Measurements from ENCODE around the gene MSI2. TPM values are rescaled to one million over a fixed set of nuclear protein-coding genes. Genes with fewer than 3 reads are reported as not detected.
A peak's percentile ranks its signal among the peaks of the same experiment; 100 is the strongest.

The MSI2 gene
- total RNA-seq, 1 experiment from 2014 or later: 29.5 TPM

DNA sequence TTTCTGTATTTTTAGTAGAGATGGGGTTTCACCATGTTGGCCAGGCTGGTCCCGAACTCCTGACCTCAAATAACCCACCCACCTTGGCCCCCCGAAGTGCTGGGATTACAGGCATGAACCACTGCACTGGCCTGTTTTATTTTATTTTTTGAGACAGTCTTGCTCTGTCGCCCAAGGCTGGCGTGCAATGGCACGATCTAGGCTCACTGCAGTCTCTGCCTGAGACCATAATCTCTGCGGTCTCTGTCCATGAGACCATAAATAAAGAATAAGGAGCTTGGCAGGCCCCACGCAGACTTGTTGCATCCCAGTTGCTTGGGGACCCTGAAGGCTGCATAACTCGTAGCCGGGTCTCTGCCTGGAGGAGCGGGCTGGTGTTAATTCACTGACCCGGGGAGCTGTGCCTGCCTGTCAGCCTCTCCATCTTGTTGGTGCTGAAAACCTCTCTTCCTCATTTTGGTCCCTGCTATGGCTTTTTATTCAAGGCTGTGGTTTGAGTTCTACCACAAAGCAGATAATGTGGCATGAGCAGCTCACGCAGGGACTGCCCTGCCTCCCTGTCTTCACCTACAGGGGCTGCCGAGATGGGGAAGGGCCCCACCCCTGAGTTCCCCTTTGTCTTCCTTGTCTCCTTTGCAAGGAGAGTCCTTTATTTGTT lies 82.1 kb downstream of the MSI2 start:
- DNase-seq (ENCODE audit: extremely low read depth, low read depth): no peak

DNA sequence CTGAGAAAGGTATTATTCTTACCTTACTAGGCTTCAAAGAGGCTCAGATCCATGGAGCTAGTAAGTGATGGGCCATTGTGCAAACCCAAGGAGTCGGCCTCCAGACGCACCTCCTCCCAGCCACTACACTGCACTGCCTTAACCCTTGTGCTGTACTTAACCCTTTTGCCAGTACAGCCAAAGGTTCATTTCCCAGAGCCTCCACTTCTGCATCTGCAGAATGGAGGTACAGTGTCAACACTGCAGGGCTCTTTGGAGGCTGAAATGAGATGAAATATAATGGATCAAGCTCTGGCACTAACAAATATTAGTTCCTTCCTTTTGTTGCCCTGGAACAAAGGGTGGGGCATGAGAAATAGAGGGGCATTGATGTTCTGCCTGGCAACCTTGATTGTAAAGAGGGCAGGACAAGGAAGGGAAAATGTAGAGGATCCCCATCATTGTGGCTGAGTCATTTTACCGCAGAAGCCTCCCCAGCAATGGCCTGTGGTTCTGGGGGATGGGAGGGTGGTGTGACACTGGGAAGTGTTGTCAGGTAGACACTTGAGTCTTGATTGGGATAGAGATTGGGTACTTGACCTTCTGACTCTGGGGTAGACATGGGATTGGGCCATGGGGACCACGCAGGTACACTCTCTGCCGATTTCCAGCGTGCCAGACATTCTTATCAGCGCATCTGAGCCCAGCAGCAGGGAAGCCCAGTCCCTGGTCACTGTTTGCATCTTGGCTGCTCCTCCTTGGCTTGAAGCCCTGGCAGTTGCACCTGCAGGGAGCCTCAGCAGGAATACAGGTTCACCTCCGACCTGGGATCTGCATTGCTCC lies 84.0 kb downstream of the MSI2 start:
- DNase-seq (ENCODE audit: extremely low read depth, low read depth): no peak

DNA sequence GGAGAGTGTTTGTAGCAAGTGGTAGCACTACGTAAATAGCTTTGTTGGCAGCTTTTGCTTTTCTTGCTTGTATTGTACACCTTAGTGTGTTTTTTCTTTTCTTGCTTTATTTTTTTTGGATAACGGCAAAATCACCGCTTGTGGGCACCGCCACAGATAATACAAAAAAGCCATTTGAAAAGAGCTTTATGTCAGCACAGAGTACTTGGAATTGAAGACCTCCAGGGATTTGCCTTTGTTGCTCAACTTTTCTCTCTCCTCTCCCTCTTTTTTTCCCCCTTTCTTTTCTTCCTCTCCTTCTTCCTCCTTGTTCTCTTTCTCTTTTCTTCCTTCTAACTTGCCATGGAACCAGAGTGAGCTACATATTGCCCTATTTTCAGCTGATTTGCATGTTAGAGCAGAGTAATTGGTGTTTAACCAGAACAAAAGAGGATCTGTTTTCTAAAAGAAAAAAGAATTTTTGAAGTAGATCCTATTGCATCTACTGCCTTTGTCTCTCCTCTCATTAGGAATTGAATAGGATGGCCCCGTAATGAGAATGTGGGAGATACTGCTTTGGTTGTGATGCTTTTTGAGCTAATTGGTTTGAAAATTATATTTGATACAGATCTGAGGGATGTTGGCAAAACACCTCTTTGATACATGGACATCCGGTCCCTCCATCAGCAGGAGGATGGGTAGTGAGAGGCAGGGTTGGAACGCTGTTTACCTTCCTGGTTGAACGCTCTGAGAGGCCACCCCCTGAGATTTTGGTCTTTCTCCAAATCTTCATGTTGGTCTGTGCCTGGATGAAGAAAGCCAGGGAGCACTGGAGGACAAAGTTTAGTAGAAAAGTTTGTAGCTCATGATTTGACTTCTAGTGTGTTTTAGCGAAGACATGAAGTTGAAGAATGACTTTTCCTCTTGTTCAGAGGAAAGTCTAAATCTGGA lies 85.6 kb downstream of the MSI2 start:
- no peak for DNase-seq (ENCODE audit: extremely low read depth, low read depth)

DNA sequence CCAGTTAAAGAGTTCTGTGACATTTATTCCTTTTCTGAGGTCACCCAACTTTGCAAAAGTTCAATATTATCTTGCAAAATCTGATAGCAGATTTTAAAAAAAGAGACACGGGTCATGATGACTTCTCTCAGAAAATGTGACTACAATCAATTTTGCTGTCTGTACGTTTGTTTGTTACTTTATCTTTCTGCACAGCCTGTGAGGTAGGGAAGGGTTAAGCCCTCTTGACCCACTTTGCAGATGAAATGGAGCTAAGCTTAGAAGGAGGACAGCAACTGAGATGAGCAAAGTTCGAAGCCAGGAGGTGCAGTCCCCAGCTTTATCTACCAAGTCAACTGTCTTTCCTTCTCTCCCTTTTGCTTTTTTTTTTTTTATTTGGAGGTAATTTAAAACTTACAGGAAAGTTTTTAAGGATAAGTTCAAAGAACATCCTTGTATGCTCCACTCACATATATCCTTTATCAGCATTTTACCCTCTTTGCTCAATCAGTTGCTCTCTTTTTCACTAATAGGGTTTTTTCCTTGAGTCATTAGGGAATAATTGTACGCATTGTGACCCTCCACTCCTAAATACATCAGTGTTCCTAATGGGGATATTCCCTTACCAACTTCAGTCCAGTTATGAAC lies 86.8 kb downstream of the MSI2 start:
- no peak for DNase-seq (ENCODE audit: extremely low read depth, low read depth)

DNA sequence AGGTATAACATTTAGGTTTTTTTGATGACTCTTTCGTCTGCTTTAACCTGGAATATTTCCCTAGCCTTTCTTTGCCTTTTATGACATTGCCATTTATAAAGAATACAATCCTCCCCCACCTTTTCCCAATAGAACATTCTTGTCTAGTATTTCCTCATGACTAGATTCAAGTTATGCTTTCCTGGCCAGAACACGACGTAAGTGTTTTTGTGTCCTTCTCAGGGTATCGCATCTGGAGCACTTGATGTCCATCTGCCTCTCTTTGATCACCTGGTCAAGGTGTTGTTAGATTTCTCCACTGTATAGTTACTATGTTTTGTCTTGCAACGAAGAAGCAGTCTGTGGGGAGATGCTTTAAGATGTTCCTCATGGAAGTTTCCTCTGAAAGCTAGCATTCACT lies 87.4 kb downstream of the MSI2 start:
- no peak for DNase-seq (ENCODE audit: extremely low read depth, low read depth)

DNA sequence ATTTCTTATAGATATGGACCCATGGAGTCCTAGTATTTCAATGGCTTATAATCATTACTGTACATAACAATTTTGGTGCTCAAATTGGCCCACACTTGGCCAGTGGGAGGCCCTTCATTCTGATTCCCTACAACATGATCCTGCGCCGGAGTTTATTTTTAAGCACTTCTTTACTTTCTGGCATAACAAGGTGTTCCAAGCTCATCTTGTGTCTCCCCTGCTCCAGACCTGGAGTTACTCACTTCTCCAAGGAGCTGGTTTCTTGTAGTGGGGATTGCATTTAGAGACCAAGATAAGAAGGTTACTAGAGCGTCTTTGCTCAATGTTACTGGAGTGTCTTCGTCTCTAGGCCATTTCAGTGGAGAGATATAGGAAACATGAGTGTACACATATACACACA lies 87.9 kb downstream of the MSI2 start:
- no peak for DNase-seq (ENCODE audit: extremely low read depth, low read depth)

DNA sequence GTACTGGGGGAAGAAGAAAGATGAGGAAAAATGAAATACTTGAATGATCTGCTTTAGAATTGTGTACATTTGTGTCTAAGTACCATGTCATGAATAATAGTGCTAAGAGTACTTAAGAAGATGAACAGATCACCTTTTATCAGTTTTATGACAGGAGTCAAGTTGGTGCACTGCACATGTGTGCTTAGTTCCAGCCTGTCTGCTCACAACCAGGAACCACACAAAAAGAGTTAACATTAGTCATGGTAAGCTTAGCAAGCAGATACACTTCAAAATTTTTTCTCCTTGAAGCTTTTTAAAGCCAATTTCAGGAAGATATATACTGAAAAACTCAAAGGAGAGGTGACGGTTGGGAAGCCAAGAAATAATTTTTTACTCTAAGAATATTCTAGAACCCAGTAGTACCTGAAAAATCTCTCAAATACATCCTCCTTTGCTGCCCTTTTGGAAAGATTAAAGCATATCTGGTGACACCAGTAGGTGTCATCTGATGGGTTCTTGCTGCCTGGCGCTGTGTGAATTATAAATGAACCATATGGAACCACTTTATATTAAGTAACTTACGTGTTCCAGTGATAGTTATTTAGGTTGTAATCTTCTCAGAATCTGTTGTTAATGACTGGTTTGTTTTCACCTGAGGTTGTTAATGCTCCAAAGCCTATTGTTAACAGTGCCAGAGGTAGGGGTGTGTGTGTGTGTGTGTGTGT lies 93.4 kb downstream of the MSI2 start:
- DNase-seq (ENCODE audit: extremely low read depth, low read depth): no peak

DNA sequence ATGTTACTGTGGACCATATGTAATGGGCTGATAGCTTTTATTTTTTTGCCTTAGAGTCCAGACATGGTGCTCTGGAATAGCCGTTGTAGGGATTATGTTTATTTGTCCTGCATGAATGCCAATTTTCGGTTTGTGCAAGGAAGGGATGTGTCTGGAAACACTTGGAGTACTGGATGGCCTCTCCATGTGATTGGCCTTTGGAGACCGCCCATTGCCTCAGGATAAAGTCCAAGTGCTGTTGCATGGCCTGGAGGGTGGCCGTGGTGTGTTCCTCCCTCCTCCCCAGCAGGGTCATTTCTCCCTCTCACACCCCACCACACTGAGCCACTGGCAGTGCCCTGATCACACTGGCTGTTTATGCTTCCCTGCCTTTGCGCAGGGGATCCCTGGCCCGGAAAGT lies 93.9 kb downstream of the MSI2 start:
- DNase-seq (ENCODE audit: extremely low read depth, low read depth): no peak

DNA sequence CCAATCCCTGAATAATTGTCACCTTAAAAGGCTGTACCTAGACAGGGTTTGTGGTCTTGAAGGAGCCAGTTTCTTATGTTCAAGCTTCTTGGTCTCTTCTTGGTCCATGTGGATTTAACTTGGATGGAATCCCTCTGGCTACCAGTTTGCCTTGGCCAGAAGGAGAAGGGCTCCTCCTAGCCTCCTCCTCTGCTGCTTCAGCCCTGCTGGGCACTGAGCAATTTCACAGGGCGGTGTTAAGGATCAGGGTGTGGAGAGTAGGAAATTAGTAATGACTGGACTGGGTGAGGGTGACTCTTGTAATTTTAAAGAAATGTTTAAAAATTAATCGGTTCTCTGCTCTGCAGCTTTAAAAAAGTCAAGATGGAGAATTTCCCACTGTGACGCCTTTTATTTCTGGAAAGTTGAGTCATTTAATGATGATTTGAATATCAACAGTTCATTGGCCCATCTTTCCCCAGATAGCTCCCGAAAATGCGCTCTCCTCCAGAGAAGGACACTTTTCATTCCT lies 96.4 kb downstream of the MSI2 start:
- peak; percentile 60 for DNase-seq (ENCODE audit: extremely low read depth, low read depth)

DNA sequence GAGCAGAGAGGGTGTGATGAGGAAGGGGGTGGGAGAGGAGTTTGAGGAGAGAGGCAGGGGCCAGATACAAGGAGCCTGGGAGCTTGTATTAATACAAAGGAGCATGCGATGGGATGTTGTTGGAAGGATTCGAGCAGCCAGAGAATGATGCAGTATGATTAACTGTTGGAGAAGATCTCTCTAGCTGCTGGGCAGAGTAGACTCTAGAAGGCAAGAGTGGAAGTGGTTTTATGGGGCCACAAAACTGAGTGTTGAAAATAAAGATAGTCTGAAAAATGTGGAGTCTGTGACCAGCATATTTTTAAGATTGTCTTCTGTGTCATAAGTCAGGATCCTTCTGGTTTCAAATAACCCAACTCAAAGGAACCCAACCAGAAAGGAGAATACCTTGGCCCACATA lies 98.3 kb downstream of the MSI2 start:
- DNase-seq (ENCODE audit: extremely low read depth, low read depth): no peak

DNA sequence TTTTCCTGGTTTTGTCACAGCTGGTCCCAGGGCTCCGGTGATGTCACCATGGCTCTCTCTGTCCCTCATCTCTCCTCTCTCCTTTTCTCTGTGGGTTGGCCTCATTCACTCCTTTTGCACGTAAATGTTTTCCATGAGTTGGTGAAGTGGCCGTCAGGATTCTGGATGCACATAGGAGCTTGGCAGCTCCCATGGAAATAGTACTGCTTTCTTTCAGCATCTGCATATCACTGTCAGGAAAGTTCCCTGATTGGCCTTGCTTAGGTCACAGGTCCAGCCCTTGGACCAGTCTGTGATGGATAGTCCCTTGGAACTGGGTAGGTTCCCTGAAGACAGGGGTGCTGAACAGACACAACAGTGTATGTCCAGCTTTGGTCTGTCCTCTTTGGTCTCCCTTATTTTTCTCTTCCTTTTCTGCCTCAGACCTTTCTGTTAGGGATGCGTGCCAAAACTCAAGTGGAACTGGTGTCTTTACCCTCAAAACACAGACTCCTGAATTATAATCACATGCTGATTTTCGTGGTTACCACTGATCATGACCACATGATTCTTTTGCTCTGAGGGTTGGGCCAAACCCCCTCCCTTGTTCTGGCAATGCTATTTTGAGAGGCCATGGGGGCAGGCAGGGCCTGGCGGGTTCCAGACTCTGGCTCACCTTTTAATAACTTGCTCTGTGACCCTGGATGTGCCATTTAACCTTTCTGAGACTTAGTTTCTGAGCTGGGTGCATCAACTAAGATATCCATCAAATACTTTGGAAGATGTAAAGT lies 99.0 kb downstream of the MSI2 start:
- DNase-seq (ENCODE audit: extremely low read depth, low read depth): no peak

DNA sequence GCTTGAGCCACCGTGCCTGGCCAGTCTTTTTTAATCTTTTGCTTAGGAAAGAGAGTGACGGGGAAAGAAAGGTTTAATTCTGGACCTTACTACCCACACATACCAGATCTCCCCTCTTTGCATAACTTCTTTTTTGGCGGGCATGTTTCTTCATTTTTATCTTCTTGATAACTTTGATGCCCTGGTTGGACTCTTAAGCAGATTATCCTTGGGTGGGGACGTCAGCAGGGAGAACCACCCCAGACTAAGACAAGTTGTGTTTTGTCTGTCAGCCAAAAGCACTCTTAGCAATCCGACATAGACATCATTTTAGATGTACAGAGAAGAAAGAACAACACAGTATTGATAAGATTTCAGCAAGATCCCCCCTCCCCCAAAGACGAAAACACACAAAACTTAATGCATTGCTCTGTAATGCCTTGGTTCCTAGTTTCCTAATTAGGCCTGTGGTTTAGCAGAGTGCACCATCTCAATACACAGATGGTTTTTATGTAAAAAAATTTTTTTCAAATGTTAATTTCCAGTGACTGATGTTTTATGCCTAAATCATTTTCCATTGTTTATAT lies 99.9 kb downstream of the MSI2 start:
- no peak for DNase-seq (ENCODE audit: extremely low read depth, low read depth)

DNA sequence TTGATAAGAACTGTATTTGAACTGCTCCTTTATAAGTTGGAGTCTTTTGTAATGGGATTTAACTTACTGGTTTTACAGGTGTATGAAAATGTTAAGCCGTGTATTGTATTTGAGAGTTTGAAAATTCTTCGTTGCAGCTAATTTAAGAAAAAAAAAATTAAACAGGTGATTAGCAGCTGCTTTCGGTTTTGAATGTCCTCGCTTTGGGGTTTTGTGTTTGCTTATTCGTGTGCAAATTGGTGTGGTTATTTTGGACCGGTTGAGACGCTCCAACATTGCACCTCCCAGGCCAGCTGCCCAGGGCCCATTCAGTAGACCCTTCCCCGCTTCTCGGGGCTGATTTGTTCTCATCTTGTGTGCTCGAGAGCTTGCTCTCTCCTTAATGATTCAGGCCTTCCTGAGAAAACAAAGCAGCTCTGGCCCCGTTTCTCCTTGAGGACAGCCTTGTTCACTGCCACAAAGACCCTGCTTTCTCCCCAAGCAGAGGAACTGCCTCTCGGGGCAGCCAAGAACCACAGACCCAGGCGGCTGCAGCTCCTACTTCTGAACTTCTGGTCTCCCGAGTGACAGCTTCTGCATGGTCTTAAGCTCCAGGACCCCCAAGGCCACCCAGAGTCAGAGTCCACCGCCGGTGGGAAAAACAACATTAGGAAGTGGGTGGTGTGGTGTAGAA lies 100.5 kb downstream of the MSI2 start:
- no peak for DNase-seq (ENCODE audit: extremely low read depth, low read depth)

DNA sequence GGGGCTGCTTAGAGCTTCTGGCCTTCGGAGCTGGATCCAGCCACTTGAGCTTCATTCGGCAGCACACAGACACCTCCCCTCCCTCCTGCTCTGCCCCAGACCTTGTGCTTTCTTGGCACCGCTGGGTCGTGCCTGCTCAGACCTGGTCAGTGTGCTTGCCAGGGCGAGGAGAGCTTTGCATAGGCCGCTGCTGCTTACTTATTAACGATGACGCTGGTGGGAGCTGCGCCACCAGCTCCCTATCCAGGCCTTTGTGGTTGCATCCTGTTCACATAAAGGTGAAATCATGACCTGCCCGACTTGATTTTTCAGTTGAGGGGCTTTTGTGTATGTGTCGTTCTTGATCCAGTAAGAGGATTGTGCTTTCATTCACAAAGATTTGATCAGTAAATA lies 101.1 kb downstream of the MSI2 start:
- no peak for DNase-seq (ENCODE audit: extremely low read depth, low read depth)

DNA sequence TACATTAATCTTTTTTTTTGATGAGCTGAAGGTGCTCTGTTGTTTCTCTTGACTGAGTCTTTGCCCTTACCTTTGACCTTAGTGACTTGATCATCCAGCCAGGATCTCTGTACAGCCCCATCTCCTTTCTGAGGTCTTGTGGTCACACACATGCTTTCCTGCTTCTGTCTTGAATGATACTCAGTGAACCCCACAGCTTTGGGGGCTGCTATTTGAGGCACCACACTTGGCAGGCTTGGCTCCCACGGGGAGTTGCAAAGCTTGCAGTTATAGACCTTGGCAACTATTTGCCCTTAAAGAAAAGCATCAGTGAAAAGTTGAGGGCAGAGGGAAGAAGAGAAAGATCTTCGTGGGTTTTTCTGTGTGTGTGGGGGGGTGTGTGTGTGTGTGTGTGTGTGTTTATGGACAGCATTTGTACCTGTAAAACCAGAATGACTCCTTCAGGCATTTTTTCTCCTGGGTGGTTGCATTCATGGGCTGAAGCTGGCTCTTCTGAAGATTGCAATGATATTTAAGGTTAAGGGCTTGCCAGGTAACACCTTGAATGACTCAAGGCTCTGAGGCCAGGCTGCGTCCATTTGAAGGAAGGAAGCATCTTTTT lies 101.6 kb downstream of the MSI2 start:
- DNase-seq (ENCODE audit: extremely low read depth, low read depth): no peak

DNA sequence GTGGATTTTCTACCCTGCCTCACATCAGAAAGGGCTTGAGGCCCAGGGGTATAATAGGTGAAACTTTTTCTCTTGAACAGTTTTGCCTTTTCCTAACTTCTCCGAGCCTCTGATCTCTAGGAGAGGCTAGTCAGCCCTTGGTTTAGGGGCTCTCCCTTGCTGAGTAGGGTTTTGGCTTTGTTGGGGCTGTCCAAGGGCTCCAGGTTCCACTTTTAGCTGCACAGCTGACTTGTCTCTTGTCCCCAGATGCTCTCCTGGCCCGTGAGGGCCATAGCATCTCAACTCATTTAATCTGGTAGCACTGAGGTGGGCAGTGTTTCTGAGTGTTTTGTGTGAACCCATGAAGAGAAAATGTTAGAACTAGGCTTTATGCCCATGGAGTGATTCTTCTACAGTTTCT lies 103.9 kb downstream of the MSI2 start:
- no peak for DNase-seq (ENCODE audit: extremely low read depth, low read depth)

DNA sequence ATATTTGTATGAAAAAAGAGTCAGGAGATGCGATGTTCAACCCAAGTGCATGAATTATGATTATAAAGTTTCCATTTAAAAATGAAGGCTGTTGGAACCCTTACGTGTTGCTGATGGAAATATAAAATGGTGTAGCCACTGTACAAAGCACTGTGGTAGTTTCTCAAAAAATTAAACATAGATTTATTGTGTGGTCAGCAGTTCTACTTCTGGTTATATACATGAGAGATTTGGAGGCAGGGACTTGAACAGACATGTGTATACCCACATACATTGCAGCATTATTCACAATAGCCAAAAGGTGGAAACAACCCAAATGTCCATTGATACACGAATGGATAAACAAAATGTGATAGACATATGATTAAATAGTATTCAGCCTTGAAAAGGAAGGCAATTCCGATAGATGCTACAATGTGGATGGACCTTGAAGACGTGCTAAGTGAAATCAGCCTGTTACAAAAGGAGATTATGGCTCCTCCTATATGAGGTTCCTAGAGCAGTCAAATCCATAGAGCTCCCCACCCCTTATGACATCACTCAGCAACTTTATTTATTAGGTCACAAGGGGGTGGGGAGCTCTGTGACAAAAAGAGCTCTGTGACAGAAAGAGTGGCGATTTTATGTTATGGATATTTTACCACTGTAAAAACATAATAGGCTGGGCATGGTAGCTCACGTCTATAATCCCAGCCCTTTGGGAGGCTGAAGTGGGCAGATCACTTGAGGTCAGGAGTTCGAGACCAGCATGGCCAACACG lies 106.7 kb downstream of the MSI2 start:
- DNase-seq (ENCODE audit: extremely low read depth, low read depth): no peak
